ENCODE results near the gene ARHGAP45. TPM values are rescaled to one million over a fixed set of nuclear protein-coding genes. Genes with fewer than 3 reads are reported as not detected.
A peak's percentile ranks its signal among the peaks of the same experiment; 100 is the strongest.

The ARHGAP45 gene
- total and polyA plus RNA-seq, 9 of the 15 experiments (the other 6 are each of a cell fraction or from before 2014, with no cell fraction given) = 0.08 to 22.1 (median 4.2) TPM

DNA sequence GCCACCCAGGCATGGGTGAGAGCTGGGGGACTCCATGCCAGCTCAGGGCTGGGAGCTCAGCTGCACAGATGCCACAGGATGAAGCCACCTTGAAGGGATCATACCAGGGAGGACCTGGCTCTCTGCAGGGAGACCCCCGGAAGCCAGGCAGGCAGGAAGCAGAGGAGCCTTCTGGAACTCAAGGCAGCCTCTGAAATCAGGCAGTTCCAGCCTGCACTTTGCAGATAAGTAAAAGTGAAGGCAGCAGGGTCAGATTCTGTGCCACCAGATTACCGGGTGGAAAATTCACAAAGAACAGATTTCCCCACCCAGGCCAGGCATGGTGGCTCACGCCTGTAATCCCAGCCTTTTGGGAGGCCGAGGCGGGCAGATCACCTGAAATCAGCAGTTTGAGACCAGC lies 48.6 kb upstream of the ARHGAP45 start (continued):
- TF ChIP-seq TRIM24 (IDR thresholded peaks at IDR 0.05) = no peak
- TF ChIP-seq MEF2A (IDR thresholded peaks at IDR 0.05; ENCODE audit: control insufficient read depth, low read depth, low read length) = no peak
- no peak for TF ChIP-seq CBX5 (IDR thresholded peaks at IDR 0.05; ENCODE audit: borderline replicate concordance, low read depth)
- peak; percentile 85 for TF ChIP-seq TEAD4 (IDR thresholded peaks at IDR 0.05; ENCODE audit: low read length)
- TF ChIP-seq TEAD4 (CRISPR knock-in tag; IDR thresholded peaks at IDR 0.05; ENCODE audit: borderline replicate concordance) = no peak
- peak; percentile 86 for TF ChIP-seq TCF3 (CRISPR knock-in tag; IDR thresholded peaks at IDR 0.05)
- TF ChIP-seq, protein P1, sequence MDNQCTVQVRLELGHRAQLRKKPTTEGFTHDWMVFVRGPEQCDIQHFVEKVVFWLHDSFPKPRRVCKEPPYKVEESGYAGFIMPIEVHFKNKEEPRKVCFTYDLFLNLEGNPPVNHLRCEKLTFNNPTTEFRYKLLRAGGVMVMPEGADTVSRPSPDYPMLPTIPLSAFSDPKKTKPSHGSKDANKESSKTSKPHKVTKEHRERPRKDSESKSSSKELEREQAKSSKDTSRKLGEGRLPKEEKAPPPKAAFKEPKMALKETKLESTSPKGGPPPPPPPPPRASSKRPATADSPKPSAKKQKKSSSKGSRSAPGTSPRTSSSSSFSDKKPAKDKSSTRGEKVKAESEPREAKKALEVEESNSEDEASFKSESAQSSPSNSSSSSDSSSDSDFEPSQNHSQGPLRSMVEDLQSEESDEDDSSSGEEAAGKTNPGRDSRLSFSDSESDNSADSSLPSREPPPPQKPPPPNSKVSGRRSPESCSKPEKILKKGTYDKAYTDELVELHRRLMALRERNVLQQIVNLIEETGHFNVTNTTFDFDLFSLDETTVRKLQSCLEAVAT (IDR thresholded peaks at IDR 0.05) = no peak
- TF ChIP-seq ZNF354B (CRISPR knock-in tag; IDR thresholded peaks at IDR 0.05) = no peak
- no peak for TF ChIP-seq ZNF174 (CRISPR knock-in tag; IDR thresholded peaks at IDR 0.05)
- no peak for TF ChIP-seq HMG20B (CRISPR knock-in tag; IDR thresholded peaks at IDR 0.05)
- no peak for TF ChIP-seq CBX2 (IDR thresholded peaks at IDR 0.05; ENCODE audit: insufficient read depth, low read length, poor library complexity, severe bottlenecking)
- no peak for TF ChIP-seq FIP1L1 (IDR thresholded peaks at IDR 0.05; ENCODE audit: low read depth, low read length, poor library complexity, severe bottlenecking)
- TF ChIP-seq ZNF184 (CRISPR knock-in tag; IDR thresholded peaks at IDR 0.05) = no peak
- TF ChIP-seq, protein P2, sequence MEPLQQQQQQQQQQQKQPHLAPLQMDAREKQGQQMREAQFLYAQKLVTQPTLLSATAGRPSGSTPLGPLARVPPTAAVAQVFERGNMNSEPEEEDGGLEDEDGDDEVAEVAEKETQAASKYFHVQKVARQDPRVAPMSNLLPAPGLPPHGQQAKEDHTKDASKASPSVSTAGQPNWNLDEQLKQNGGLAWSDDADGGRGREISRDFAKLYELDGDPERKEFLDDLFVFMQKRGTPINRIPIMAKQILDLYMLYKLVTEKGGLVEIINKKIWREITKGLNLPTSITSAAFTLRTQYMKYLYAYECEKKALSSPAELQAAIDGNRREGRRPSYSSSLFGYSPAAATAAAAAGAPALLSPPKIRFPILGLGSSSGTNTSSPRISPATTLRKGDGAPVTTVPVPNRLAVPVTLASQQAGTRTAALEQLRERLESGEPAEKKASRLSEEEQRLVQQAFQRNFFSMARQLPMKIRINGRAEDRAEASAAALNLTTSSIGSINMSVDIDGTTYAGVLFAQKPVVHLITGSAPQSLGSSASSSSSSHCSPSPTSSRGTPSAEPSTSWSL (CRISPR knock-in tag; IDR thresholded peaks at IDR 0.05; ENCODE audit: borderline replicate concordance) = no peak
- TF ChIP-seq, protein P3, sequence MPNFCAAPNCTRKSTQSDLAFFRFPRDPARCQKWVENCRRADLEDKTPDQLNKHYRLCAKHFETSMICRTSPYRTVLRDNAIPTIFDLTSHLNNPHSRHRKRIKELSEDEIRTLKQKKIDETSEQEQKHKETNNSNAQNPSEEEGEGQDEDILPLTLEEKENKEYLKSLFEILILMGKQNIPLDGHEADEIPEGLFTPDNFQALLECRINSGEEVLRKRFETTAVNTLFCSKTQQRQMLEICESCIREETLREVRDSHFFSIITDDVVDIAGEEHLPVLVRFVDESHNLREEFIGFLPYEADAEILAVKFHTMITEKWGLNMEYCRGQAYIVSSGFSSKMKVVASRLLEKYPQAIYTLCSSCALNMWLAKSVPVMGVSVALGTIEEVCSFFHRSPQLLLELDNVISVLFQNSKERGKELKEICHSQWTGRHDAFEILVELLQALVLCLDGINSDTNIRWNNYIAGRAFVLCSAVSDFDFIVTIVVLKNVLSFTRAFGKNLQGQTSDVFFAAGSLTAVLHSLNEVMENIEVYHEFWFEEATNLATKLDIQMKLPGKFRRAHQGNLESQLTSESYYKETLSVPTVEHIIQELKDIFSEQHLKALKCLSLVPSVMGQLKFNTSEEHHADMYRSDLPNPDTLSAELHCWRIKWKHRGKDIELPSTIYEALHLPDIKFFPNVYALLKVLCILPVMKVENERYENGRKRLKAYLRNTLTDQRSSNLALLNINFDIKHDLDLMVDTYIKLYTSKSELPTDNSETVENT (CRISPR knock-in tag; IDR thresholded peaks at IDR 0.05) = no peak
- no peak for TF ChIP-seq ZNF408 (CRISPR knock-in tag; IDR thresholded peaks at IDR 0.05; ENCODE audit: low read depth)
- TF ChIP-seq ZKSCAN1 (IDR thresholded peaks at IDR 0.05; ENCODE audit: low read depth, low read length) = no peak
- TF ChIP-seq NCOR1 (IDR thresholded peaks at IDR 0.05) = peak; percentile 74
- no peak for TF ChIP-seq PRMT5 (CRISPR knock-in tag; IDR thresholded peaks at IDR 0.05)
- no peak for TF ChIP-seq MCM3 (IDR thresholded peaks at IDR 0.05)
- peak; percentile 58; the same call in 1 of the 2 replicates for TF ChIP-seq ZBTB7A (IDR thresholded peaks at IDR 0.05; ENCODE audit: borderline replicate concordance, control insufficient read depth, low read depth, low read length)
- no peak for TF ChIP-seq MBD2 (IDR thresholded peaks at IDR 0.05; ENCODE audit: borderline replicate concordance, low read depth)
- TF ChIP-seq SMARCA4 (IDR thresholded peaks at IDR 0.05) = peak; percentile 49; the same call in 1 of the 2 replicates
- 0 out of 2 replicates have a peak, but pooled peaks have one; percentile 11 for TF ChIP-seq CREM (IDR thresholded peaks at IDR 0.05; ENCODE audit: low read depth)
- TF ChIP-seq FUS (optimal IDR thresholded peaks at IDR 0.05; ENCODE audit: low read depth, low read length) = no peak
- TF ChIP-seq L3MBTL2 (IDR thresholded peaks at IDR 0.05) = no peak
- TF ChIP-seq KAT7 (CRISPR knock-in tag; IDR thresholded peaks at IDR 0.05; ENCODE audit: borderline replicate concordance) = no peak
- TF ChIP-seq ZNF79 (CRISPR knock-in tag; IDR thresholded peaks at IDR 0.05; ENCODE audit: low read depth) = no peak
- TF ChIP-seq ZBTB1 (CRISPR knock-in tag; IDR thresholded peaks at IDR 0.05; ENCODE audit: borderline replicate concordance, low read depth) = no peak
